ENCODE results near the gene FMN1. TPM values are rescaled to one million over a fixed set of nuclear protein-coding genes. Genes with fewer than 3 reads are reported as not detected.
A peak's percentile ranks its signal among the peaks of the same experiment; 100 is the strongest.

The FMN1 gene
- polyA plus RNA-seq, 2 of the 4 experiments (the other 2 are of a cell fraction), result 0.53 to 2.2 TPM

GRCh38 chr15:32956711-32957110 lies 237.8 kb downstream of the FMN1 start (continued):
- TF ChIP-seq EHMT2 (IDR thresholded peaks at IDR 0.05; ENCODE audit: low read depth) (no peak), CBX8 (IDR thresholded peaks at IDR 0.05) (no peak), ELK1 (IDR thresholded peaks at IDR 0.05; ENCODE audit: low read depth, low read length) (no peak)

GRCh38 chr15:32956006-32956405 lies 238.5 kb downstream of the FMN1 start:
- TF ChIP-seq SMC3 (IDR thresholded peaks at IDR 0.05) (peak; percentile 95), GATA3 (IDR thresholded peaks at IDR 0.05; ENCODE audit: borderline replicate concordance) (peak; percentile 43; the same call in 1 of the 2 replicates), RARB (CRISPR knock-in tag; IDR thresholded peaks at IDR 0.05) (no peak), TP53 (CRISPR knock-in tag; IDR thresholded peaks at IDR 0.05) (no peak), CTCF (IDR thresholded peaks at IDR 0.05) (peak; percentile 84), RAD21 (conservative IDR thresholded peaks at IDR 0.05 in 1 of 2, IDR thresholded peaks at IDR 0.05 in 1 of 2) (peak; percentile 90 to 91)
- no peak overlapping the region for H3K4me3 ChIP-seq
- no peak overlapping the region for H3K4me2 ChIP-seq
- H3K27ac ChIP-seq, result peak overlapping the region; percentile 6 to 27; a peak in 2 of 6 replicates
- ATAC-seq (peak; percentile 80 to 87; a peak in 5 of 6 replicates), DNase-seq (ENCODE audit: low read depth in 1 of 2, low spot score in 1 of 2) (peak; percentile 55 to 77), FAIRE-seq (peak; percentile 88)
- H3K4me1 ChIP-seq, result peaks cover 17% of the 10 kb centered on the region; the same call in 2 of the 3 replicates
- CTCF ChIA-PET, result interaction anchor here (0.6 to 8.5 kb wide), 55 partner anchors 10 to 306 kb away, joined by 3 to 167 read pairs (median 6); no protein-coding TSS in a partner anchor
- no peaks in the 10 kb centered on the region for H3K9me3 ChIP-seq
- 45% methylated on average over 1 of the region's 1 CpG for WGBS (ENCODE audit: missing lambda C conversion rate)
- POLR2A ChIA-PET, result interaction anchor here (1.4 kb wide), 1 partner anchor 89 kb away, joined by 4 read pairs; no protein-coding TSS in a partner anchor

DNA sequence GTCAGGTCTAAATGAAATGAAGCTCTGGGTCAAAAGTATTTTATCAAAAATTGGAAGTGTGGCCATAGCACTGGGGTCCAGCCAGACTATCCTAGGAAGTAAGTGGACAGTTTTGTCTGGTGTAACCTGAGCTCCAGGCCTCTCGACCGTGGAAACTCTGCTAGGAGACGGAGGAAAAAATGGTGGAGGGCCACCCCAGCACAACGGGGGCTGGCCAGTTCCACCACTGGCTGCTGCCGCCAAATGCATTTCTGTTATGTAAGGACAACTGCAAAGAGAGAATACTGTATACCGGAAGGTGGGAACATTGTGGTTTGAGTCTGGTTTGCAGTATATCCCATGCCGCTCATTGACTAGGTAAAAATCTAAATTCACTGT lies 241.0 kb downstream of the FMN1 start:
- no peak for FAIRE-seq
- POLR2A ChIA-PET, result no interaction called here
- WGBS (ENCODE audit: missing lambda C conversion rate), result 92% methylated on average over 7 of the region's 7 CpGs

DNA sequence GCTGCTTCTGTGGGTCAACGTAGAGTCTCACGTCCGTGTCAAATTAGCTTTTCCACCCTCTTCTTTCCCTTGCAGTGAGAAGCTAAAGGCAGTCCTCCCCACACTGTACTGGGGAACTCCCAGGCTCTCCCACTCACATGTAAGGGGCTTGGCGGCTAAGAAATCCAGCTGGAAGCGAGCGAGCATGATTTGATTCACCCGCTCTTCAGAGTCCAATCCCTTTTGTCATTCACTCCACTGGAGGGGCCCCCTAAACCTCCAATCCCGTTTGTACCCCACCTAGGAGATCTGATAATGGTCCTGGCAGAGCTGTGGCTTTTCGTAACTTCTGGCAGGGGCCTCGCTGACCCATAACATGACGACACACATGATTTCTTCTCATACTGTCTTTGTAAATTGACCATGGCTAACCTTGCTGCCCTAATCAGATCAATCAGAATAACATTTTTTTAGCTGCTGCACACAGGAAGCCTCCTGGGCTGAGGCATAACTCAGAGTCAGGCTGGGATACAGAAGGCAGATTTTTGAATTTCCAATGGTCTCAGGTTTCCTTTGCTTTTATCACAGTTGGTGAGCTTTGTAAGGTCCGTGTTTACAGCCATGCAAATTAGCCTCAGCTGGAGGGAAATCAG lies 241.5 kb downstream of the FMN1 start:
- DNase-seq (ENCODE audit: low read depth in 1 of 2, low spot score in 1 of 2), result no peak
- Histone ChIP-seq H3K4me3 (no peak overlapping the region), H3K27ac (0 out of 6 replicates have a peak overlapping the region, but pooled peaks of 1 of the 2 experiments have one; percentile 14), H3K9me3 (no peaks in the 10 kb centered on the region), H3K4me1 (peaks cover 17% of the 10 kb centered on the region; the same call in 2 of the 3 replicates), H3K4me2 (no peak overlapping the region)
- ChIA-PET CTCF (interaction anchor here (0.8 to 8.5 kb wide), 13 partner anchors 8 to 302 kb away, joined by 3 to 90 read pairs (median 6); no protein-coding TSS in a partner anchor), POLR2A (no interaction called here)
- FAIRE-seq, result no peak
- ATAC-seq, result no peak
- TF ChIP-seq, protein P1, sequence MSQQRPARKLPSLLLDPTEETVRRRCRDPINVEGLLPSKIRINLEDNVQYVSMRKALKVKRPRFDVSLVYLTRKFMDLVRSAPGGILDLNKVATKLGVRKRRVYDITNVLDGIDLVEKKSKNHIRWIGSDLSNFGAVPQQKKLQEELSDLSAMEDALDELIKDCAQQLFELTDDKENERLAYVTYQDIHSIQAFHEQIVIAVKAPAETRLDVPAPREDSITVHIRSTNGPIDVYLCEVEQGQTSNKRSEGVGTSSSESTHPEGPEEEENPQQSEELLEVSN (IDR thresholded peaks at IDR 0.05; ENCODE audit: borderline replicate concordance, low read depth), result no peak
- TF ChIP-seq NPAS2 (CRISPR knock-in tag; IDR thresholded peaks at IDR 0.05; ENCODE audit: borderline replicate concordance), result no peak
- no peak for TF ChIP-seq RARB (CRISPR knock-in tag; IDR thresholded peaks at IDR 0.05)
- no peak for TF ChIP-seq BCL3 (IDR thresholded peaks at IDR 0.05)
- TF ChIP-seq ELK1 (IDR thresholded peaks at IDR 0.05; ENCODE audit: low read depth, low read length), result no peak
- no peak for TF ChIP-seq RNF2 (IDR thresholded peaks at IDR 0.05; ENCODE audit: borderline replicate concordance, low read depth)
- 88% methylated on average over 12 of the region's 12 CpGs for WGBS (ENCODE audit: missing lambda C conversion rate)

More for the DNA sequence above, 241.0 kb downstream of the FMN1 start:
- no peak overlapping the region for H3K4me3 ChIP-seq
- no peak for TF ChIP-seq FOSB (CRISPR knock-in tag; IDR thresholded peaks at IDR 0.05)
- TF ChIP-seq, protein P2, sequence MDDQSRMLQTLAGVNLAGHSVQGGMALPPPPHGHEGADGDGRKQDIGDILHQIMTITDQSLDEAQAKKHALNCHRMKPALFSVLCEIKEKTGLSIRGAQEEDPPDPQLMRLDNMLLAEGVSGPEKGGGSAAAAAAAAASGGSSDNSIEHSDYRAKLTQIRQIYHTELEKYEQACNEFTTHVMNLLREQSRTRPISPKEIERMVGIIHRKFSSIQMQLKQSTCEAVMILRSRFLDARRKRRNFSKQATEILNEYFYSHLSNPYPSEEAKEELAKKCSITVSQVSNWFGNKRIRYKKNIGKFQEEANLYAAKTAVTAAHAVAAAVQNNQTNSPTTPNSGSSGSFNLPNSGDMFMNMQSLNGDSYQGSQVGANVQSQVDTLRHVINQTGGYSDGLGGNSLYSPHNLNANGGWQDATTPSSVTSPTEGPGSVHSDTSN (IDR thresholded peaks at IDR 0.05), result no peak
- no peak for TF ChIP-seq RFX5 (IDR thresholded peaks at IDR 0.05)
- TF ChIP-seq MAFK (IDR thresholded peaks at IDR 0.05; ENCODE audit: partially characterized antibody), result no peak
- no peak for TF ChIP-seq SMC3 (IDR thresholded peaks at IDR 0.05)
- TF ChIP-seq POLR2AphosphoS2 (conservative IDR thresholded peaks at IDR 0.05; ENCODE audit: low read length), result no peak
- no peak for TF ChIP-seq HOXB5 (CRISPR knock-in tag; IDR thresholded peaks at IDR 0.05)
- TF ChIP-seq RAD21 (conservative IDR thresholded peaks at IDR 0.05 in 1 of 2, IDR thresholded peaks at IDR 0.05 in 1 of 2), result no peak
- no peak for TF ChIP-seq HOXB13 (CRISPR knock-in tag; IDR thresholded peaks at IDR 0.05; ENCODE audit: low read depth)
- no peaks in the 10 kb centered on the region for H3K9me3 ChIP-seq
- peaks cover 17% of the 10 kb centered on the region; the same call in 2 of the 3 replicates for H3K4me1 ChIP-seq
- DNase-seq (ENCODE audit: low read depth in 1 of 2, low spot score in 1 of 2), result no peak
- no peak for ATAC-seq
- 0 out of 6 replicates have a peak overlapping the region, but pooled peaks of 1 of the 2 experiments have one; percentile 14 for H3K27ac ChIP-seq
- no peak overlapping the region for H3K4me2 ChIP-seq
- CTCF ChIA-PET, result interaction anchor here (0.8 to 8.5 kb wide), 15 partner anchors 9 to 302 kb away, joined by 3 to 90 read pairs (median 6); no protein-coding TSS in a partner anchor

Measured in A549 (cell line).